ENCODE data around the gene IL18. TPM values are rescaled to one million over a fixed set of nuclear protein-coding genes. Genes with fewer than 3 reads are reported as not detected.

Gene IL18
- total and polyA plus RNA-seq, 5 experiments from 2014 or later: 0.16 to 0.19 TPM; not detected in 3

DNA sequence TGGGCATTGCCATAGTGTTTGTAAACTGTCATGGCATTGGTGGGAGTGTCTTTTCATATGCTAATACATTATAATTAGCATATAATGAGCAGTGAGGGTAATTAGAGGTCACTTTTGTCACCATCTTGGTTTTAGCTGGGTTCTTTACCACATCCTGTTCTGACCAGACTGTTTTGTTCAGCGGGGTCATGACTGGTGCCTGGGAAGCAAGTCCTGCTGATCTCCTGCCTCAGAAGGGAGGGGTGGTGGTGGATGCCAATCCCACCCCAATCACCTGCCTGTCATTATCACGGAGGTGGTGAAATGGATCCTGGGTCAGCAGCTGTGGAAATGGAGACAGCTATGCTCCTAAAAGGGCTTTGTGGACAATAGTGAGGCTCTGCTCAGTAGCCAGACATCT is 31.2 kb downstream of the IL18 start:
- peaks cover 0 to 3% (median 0%) of the 10 kb centered on the region in 3 donors for H3K36me3 Mint-ChIP-seq
- no peak for ATAC-seq
- POLR2A ChIA-PET: no interaction called here
- peaks cover 0 to 4% (median 0%) of the 10 kb centered on the region in 4 donors for H3K4me1 Mint-ChIP-seq
- H3K27me3 Mint-ChIP-seq: no peaks in the 10 kb centered on the region
- H3K9me3 Mint-ChIP-seq: no peaks in the 10 kb centered on the region
- no peak overlapping the region for H3K27ac Mint-ChIP-seq
- DNase-seq: no peak
- no peak overlapping the region for H3K4me3 Mint-ChIP-seq

- H3K27ac Mint-ChIP-seq: no peak overlapping the region
- H3K27me3 Mint-ChIP-seq: no peaks in the 10 kb centered on the region
- peaks cover 0 to 3% (median 0%) of the 10 kb centered on the region in 3 donors for H3K36me3 Mint-ChIP-seq
- H3K4me3 Mint-ChIP-seq: no peak overlapping the region
- H3K9me3 Mint-ChIP-seq: no peaks in the 10 kb centered on the region
- DNase-seq: no peak
- no peak for ATAC-seq
- H3K4me1 Mint-ChIP-seq: peaks cover 0 to 4% (median under 1%) of the 10 kb centered on the region in 4 donors
- POLR2A ChIA-PET: no interaction called here
Observed at GRCh38 chr11:112129656-112130055, 34.2 kb downstream of the IL18 start.

DNA sequence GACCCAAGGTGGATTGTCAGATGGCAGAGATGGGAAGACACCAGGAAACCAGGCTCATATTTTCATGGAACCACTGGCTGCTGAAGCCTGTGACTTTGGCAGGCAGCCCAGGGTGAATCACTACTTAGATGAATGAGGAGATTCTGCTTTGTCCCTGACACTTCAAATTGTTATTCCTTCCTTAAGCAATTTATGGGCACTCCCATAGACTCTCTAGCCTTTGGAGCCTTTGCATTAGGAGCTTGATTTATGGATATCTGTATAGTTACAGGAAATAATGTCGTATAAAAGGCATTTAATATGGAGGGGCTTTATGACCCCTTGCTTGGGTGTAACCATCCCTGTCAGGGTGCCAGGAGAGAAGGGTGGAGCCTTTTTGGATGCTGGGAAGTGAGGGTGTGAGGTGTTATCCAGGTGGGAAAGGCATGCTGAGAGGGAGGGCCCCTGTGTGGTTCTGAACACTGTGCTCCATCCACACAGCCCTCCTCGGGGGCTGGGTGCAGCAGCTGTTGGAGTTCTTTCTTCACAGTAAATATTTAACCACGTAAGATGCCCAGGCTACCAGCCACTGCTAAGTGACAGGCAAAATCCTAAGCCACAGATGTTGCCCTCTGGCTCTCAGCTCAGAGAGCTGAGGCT is 35.3 kb downstream of the IL18 start:
- DNase-seq (no peak), ATAC-seq (no peak)
- Mint-ChIP-seq H3K4me3 (no peak overlapping the region), H3K4me1 (peaks cover 0 to 4% (median under 1%) of the 10 kb centered on the region in 4 donors), H3K36me3 (peaks cover 0 to 3% (median 0%) of the 10 kb centered on the region in 3 donors), H3K27ac (no peak overlapping the region), H3K9me3 (no peaks in the 10 kb centered on the region), H3K27me3 (no peaks in the 10 kb centered on the region)
- POLR2A ChIA-PET: no interaction called here

DNA sequence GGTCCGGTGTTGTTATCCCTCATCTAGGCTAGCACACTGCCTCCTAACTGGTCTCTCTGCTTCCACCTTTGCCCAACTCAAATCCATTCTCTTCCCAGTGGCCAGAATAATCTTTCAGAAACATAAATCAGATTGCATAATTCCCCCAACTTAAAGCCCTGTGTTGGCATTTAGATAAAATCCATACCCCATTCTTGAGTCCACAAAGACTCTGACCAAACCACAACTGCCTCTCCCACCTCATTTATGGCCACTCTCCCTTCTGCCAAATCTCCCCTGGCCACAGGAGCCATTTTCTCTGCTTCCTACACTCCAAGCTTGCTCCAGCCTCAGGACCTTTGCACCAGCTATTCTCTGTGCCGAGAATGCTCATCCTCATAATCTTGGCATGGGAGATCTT is 36.8 kb downstream of the IL18 start:
- Mint-ChIP-seq H3K36me3 (peaks cover 0 to 5% (median 3%) of the 10 kb centered on the region in 3 donors), H3K27ac (no peak overlapping the region), H3K4me1 (peaks cover 0 to 2% (median 0%) of the 10 kb centered on the region in 4 donors), H3K9me3 (no peaks in the 10 kb centered on the region), H3K27me3 (no peaks in the 10 kb centered on the region), H3K4me3 (no peak overlapping the region)
- POLR2A ChIA-PET: no interaction called here
- ATAC-seq (no peak), DNase-seq (no peak)

GRCh38 chr11:112123129-112123528 is 40.8 kb downstream of the IL18 start:
- H3K4me1 Mint-ChIP-seq: peaks cover 0 to 6% (median under 1%) of the 10 kb centered on the region in 4 donors
- POLR2A ChIA-PET: no interaction called here

DNA sequence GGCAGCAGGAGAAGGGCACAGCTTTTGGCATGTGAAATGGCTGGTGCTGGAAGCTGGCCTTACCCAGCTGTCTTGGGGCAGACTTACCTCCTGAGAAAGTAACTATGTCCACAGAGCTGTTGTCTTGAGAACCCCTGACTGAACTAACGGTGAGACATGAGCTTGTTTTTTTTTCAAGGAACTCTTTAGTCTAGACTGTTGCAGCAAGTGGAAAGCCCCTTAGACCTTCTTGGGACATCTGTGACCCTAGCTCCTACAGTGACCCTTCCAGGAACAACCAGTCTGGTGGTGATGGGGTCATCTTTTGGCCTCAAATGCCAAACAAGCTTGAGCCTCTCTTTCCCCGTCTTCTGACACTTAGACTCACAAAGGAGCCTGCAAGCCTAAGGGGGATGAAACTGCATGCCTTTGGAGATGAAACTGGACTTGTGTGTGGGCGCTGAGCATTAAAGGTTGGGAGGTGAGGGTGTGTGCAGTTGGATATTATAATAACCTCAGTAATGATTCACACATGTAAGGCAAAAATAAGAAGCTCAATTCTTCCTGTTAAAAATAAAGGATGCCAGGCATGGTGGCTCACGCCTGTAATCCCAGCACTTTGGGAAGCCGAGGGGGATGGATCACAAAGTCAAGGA is 41.8 kb downstream of the IL18 start:
- no peak for DNase-seq
- peaks cover 0 to 6% (median 0%) of the 10 kb centered on the region in 4 donors for H3K4me1 Mint-ChIP-seq

More at GRCh38 chr11:112123129-112123528, 40.8 kb downstream of the IL18 start:
- Mint-ChIP-seq H3K4me3 (no peak overlapping the region), H3K9me3 (no peaks in the 10 kb centered on the region), H3K36me3 (peaks cover 0 to 16% (median 8%) of the 10 kb centered on the region in 3 donors), H3K27me3 (no peaks in the 10 kb centered on the region), H3K27ac (no peak overlapping the region)
- ATAC-seq: no peak
- DNase-seq: no peak

DNA sequence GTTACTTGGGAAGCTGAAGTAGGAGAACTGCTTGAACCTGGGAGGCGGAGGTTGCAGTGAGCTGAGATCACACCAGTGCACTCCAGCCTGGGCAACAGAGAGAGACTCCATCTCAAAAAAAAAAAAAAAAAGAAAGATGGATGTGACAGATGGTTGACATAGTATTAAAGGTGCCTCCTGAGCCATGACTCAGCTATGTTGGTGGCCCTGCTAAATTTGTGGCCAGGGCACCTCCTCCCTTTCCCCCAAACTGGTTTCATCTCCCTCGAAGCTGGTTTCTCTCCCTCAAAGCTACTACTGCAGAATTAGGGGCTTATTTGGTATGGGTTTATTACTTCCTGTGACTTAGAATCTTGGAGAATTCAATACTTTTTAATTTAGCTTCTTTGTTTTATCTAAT is 45.7 kb downstream of the IL18 start:
- no peak for ATAC-seq
- Mint-ChIP-seq H3K9me3 (no peaks in the 10 kb centered on the region), H3K36me3 (peaks cover 0 to 14% (median 11%) of the 10 kb centered on the region in 3 donors), H3K4me1 (peaks cover 2 to 21% (median 15%) of the 10 kb centered on the region in 4 donors), H3K27me3 (no peaks in the 10 kb centered on the region), H3K4me3 (no peak overlapping the region), H3K27ac (no peak overlapping the region)
- POLR2A ChIA-PET: no interaction called here
- DNase-seq: no peak

More for the DNA sequence above, 41.8 kb downstream of the IL18 start:
- Mint-ChIP-seq H3K27me3 (no peaks in the 10 kb centered on the region), H3K9me3 (no peaks in the 10 kb centered on the region), H3K27ac (peak overlapping the region in 1 of 10 donors; percentile 20), H3K4me3 (no peak overlapping the region), H3K36me3 (peaks cover 0 to 15% (median 9%) of the 10 kb centered on the region in 3 donors)
- ATAC-seq: no peak
- POLR2A ChIA-PET: no interaction called here

DNA sequence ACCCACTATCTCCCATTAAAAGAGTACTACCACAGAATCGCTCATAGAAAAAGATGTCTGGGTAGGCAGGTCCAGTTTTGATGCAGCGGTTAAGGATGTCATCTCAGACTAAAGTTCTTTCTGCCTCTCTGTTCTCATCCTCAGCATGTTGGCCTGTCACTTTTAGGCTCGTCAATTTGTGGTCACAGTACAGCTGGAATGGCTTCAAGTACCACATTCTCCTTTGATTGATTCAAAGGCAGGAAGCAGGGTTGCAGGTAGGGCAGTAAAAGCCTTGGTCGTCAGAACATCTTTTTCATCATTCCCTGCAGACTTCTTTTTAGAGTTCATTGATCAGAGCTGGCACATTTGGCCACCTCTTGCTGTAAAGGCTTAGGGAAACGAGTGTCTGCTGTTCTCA is 48.5 kb downstream of the IL18 start:
- Mint-ChIP-seq H3K4me1 (peaks cover 2 to 19% (median 15%) of the 10 kb centered on the region in 4 donors), H3K4me3 (no peak overlapping the region), H3K9me3 (no peaks in the 10 kb centered on the region), H3K36me3 (peaks cover 0 to 13% (median 9%) of the 10 kb centered on the region in 3 donors), H3K27me3 (no peaks in the 10 kb centered on the region), H3K27ac (no peak overlapping the region)
- DNase-seq: peak in 2 of 10 donors; percentile 2 to 15
- ATAC-seq: peak in 1 of 2 donors; percentile 40
- POLR2A ChIA-PET: no interaction called here

- Mint-ChIP-seq H3K27ac (no peak overlapping the region), H3K9me3 (no peaks in the 10 kb centered on the region), H3K36me3 (peaks cover 0 to 13% (median 6%) of the 10 kb centered on the region in 3 donors), H3K4me3 (no peak overlapping the region), H3K4me1 (peaks cover 2 to 16% (median 14%) of the 10 kb centered on the region in 4 donors), H3K27me3 (no peaks in the 10 kb centered on the region)
- ATAC-seq: no peak
- no peak for DNase-seq
- POLR2A ChIA-PET: no interaction called here
Observed at GRCh38 chr11:112114460-112114859, 49.4 kb downstream of the IL18 start.

DNA sequence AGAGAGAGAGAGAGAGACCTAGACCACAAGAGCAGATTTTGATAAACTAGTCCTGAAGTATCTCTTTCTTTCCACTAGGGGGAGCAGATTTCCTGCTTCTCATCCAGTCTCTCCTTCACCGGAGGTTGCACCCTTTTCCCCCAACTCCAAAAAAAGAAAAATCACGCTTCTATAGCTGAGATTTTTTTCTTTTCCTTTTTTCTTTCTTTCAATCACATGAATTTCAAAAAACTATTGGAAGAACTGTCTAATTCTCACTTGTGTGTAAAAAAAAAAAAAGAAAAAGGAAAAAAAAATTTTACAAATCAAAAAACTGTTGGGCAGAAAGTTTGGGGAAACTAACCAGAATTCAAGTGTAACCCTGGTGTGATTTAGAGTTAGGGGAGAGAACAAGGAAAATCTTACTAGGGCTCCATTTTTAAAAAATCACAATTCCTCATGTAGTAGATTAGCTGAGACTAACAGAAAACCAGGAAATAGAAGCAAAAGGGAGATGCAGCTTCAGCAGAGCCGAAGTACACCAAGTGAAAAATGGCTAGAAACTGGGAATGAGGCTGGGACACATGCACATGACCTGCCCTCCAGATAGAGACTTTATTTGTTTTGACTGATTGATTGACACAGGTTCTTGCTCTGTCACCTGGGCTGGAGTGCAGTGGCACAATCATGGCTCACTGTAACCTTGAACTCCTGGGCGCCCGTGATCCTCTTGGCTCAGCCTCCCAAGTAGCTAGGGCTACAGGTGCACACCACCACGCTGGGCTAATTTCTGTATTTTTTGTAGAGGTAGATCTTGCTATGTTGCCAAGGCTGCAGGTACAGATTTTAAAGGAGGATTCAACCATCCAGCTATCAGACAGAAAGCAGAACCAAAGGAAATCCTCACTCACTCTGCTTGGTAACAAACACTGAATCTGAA is 50.1 kb downstream of the IL18 start:
- H3K27ac Mint-ChIP-seq: no peak overlapping the region
- peaks cover 2 to 16% (median 14%) of the 10 kb centered on the region in 4 donors for H3K4me1 Mint-ChIP-seq
- POLR2A ChIA-PET: interaction anchor here (0.7 kb wide), 1 partner anchor 525 kb away, joined by 5 read pairs; no protein-coding TSS in a partner anchor
- no peaks in the 10 kb centered on the region for H3K9me3 Mint-ChIP-seq
- no peak overlapping the region for H3K4me3 Mint-ChIP-seq
- peak in 3 of 10 donors; percentile 45 to 47 (median 46) for DNase-seq
- peaks cover 0 to 13% (median 4%) of the 10 kb centered on the region in 3 donors for H3K36me3 Mint-ChIP-seq
- no peaks in the 10 kb centered on the region for H3K27me3 Mint-ChIP-seq
- ATAC-seq: peak in 1 of 2 donors; percentile 54

DNA sequence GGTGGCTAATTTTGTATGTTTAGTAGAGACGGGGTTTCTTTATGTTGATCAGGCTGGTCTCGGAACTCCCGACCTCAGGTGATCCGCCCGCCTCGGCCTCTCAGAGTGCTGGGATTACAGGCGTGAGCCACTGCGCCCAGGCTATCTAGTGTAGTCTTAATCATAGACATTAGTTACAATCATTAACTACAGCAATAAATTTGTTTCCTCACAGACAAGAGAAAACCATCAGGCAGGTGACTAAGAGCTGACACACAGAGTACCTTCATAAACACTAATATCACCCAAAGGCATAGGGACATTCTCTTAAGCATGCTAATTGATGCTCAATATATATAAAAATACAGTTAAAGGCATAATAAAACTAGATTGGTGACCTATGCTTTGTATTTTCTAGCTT is 57.8 kb downstream of the IL18 start:
- Mint-ChIP-seq H3K4me1 (no peaks in the 10 kb centered on the region), H3K9me3 (no peaks in the 10 kb centered on the region), H3K4me3 (no peak overlapping the region), H3K27me3 (no peaks in the 10 kb centered on the region), H3K27ac (no peak overlapping the region), H3K36me3 (peaks cover 4 to 12% (median 7%) of the 10 kb centered on the region in 3 donors)
- ATAC-seq (no peak), DNase-seq (no peak)
- POLR2A ChIA-PET: no interaction called here

GRCh38 chr11:112103446-112103845 is 60.4 kb downstream of the IL18 start:
- H3K4me1 Mint-ChIP-seq: peaks cover 0 to 1% (median 0%) of the 10 kb centered on the region in 4 donors
- no peak overlapping the region for H3K27ac Mint-ChIP-seq
- POLR2A ChIA-PET: no interaction called here
- no peak overlapping the region for H3K4me3 Mint-ChIP-seq
- peaks cover 4 to 15% (median 10%) of the 10 kb centered on the region in 3 donors for H3K36me3 Mint-ChIP-seq
- no peak for DNase-seq
- no peaks in the 10 kb centered on the region for H3K9me3 Mint-ChIP-seq
- no peak for ATAC-seq
- no peaks in the 10 kb centered on the region for H3K27me3 Mint-ChIP-seq

Data from naive thymus-derived CD8-positive, alpha-beta T cell (primary cell).